ENCODE measurements around the gene AP1S2.

Gene AP1S2

GRCh38 chrX:15797707-15798106 lies 56.9 kb downstream of the AP1S2 start:
- POLR2A ChIA-PET (ENCODE audit: low non-redundant PET), result no interaction called here
- DNase-seq (ENCODE audit: low spot score), result peak; percentile 8
- no peak for TF ChIP-seq CTCF (conservative IDR thresholded peaks at IDR 0.05; ENCODE audit: low read depth)
- H3K27ac ChIP-seq, result no peak overlapping the region
- CTCF ChIA-PET, result interaction anchor here (0.7 kb wide), 1 partner anchor 29 kb away, joined by 4 read pairs; no protein-coding TSS in a partner anchor

- peak; percentile 0 for DNase-seq (ENCODE audit: low spot score)
- peak overlapping the region; percentile 81 for H3K27ac ChIP-seq
- ChIA-PET CTCF (no interaction called here), POLR2A (ENCODE audit: low non-redundant PET) (no interaction called here)
- no peak for TF ChIP-seq CTCF (conservative IDR thresholded peaks at IDR 0.05; ENCODE audit: low read depth)
These were observed 63.8 kb downstream of the AP1S2 start for GRCh38 chrX:15790769-15791290.

GRCh38 chrX:15789979-15790768 lies 64.4 kb downstream of the AP1S2 start, which contains the start of gene ZRSR2:
ZRSR2 (plus strand) TSS chrX:15790484; CDS start chrX:15790496, 12 bp downstream.
- POLR2A ChIA-PET (ENCODE audit: low non-redundant PET), result no interaction called here
- TF ChIP-seq CTCF (conservative IDR thresholded peaks at IDR 0.05; ENCODE audit: low read depth), result no peak
- CTCF ChIA-PET, result no interaction called here
- DNase-seq (ENCODE audit: low spot score), result peak; percentile 69
- H3K27ac ChIP-seq, result peak within 1 kb of the TSS; percentile 81

GRCh38 chrX:15786915-15787314 lies 67.7 kb downstream of the AP1S2 start:
- no peak overlapping the region for H3K27ac ChIP-seq
- CTCF ChIA-PET, result no interaction called here
- DNase-seq (ENCODE audit: low spot score), result no peak
- POLR2A ChIA-PET (ENCODE audit: low non-redundant PET), result no interaction called here
- TF ChIP-seq CTCF (conservative IDR thresholded peaks at IDR 0.05; ENCODE audit: low read depth), result no peak

- CTCF ChIA-PET, result no interaction called here
- no peak overlapping the region for H3K27ac ChIP-seq
- POLR2A ChIA-PET (ENCODE audit: low non-redundant PET), result no interaction called here
- no peak for TF ChIP-seq CTCF (conservative IDR thresholded peaks at IDR 0.05; ENCODE audit: low read depth)
- DNase-seq (ENCODE audit: low spot score), result no peak
These were observed 69.3 kb downstream of the AP1S2 start for GRCh38 chrX:15785176-15785750.

- ChIA-PET POLR2A (ENCODE audit: low non-redundant PET) (no interaction called here), CTCF (interaction anchor here (0.7 kb wide), 1 partner anchor 899 kb away, joined by 4 read pairs; no protein-coding TSS in a partner anchor)
- no peak for DNase-seq (ENCODE audit: low spot score)
- no peak for TF ChIP-seq CTCF (conservative IDR thresholded peaks at IDR 0.05; ENCODE audit: low read depth)
- no peak overlapping the region for H3K27ac ChIP-seq
These were observed 72.5 kb downstream of the AP1S2 start for GRCh38 chrX:15781961-15782699.

All from RWPE1 (cell line).